CD4-positive, CD25-positive, alpha-beta regulatory T cell (primary cell): ENCODE measurements around the gene MAP2. TPM values are rescaled to one million over a fixed set of nuclear protein-coding genes. Genes with fewer than 3 reads are reported as not detected.

Experiments used
- ATAC-seq, 2 donors: fragments of 150-1000 bp; cut with Tn5 transposase; one replicate each; pipeline ENCODE4 v1.10.0; 2021; ENCODE audit warnings: low read depth in 2 of 2, moderate number of reproducible peaks in 2 of 2, moderate library complexity in 1 of 2
- DNase-seq, 3 donors: peaks; one replicate each; pipeline versions ENCODE4 v3.0.0 to v3.0.0-alpha.2; 2012 to 2022; ENCODE audit warnings: mixed read lengths in 1 of 3
- H3K27ac ChIP-seq: one replicate; pipeline ENCODE4 v1.7.0; 2013; ENCODE audit warnings: mild to moderate bottlenecking, low read length; ENCODE audit not compliant: insufficient read depth, poor library complexity, severe bottlenecking
- H3K27me3 ChIP-seq: one replicate; pipeline ENCODE4 v1.7.0; 2013; ENCODE audit warnings: low read length; ENCODE audit not compliant: control insufficient read depth, insufficient read depth
- H3K36me3 ChIP-seq: one replicate; pipeline ENCODE4 v1.7.0; 2013; ENCODE audit warnings: mild to moderate bottlenecking, low read length, moderate library complexity; ENCODE audit not compliant: control insufficient read depth, insufficient read depth
- H3K4me1 ChIP-seq: 2 replicates; pipeline ENCODE4 v1.7.0; 2013; ENCODE audit warnings: mild to moderate bottlenecking, low read length; ENCODE audit not compliant: insufficient read depth, control insufficient read depth, poor library complexity, severe bottlenecking
- H3K4me3 ChIP-seq: one replicate; pipeline ENCODE4 v1.7.0; 2013; ENCODE audit warnings: low read depth, mild to moderate bottlenecking, low read length, moderate library complexity
- H3K9me3 ChIP-seq, 2 experiments: 1 replicate in 1 of 2; 2 replicates in 1 of 2; pipeline ENCODE4 v1.7.0; 2013; ENCODE audit warnings: low read length in 2 of 2, mild to moderate bottlenecking in 1 of 2, moderate library complexity in 1 of 2; ENCODE audit not compliant: control insufficient read depth in 2 of 2
- H3K27ac Mint-ChIP-seq, 3 donors: one replicate each; pipeline ENCODE4 v1.8.0; 2020 to 2022; ENCODE audit warnings: mild to moderate bottlenecking in 3 of 3, mixed read lengths in 3 of 3, moderate library complexity in 2 of 3
- H3K27me3 Mint-ChIP-seq: one replicate; pipeline ENCODE4 v1.8.0; 2022; ENCODE audit warnings: mild to moderate bottlenecking, mixed read lengths
- H3K36me3 Mint-ChIP-seq: one replicate; pipeline ENCODE4 v1.8.0; 2020; ENCODE audit warnings: mixed read lengths
- H3K4me1 Mint-ChIP-seq, 4 donors: one replicate each; pipeline ENCODE4 v1.8.0; 2020 to 2022; ENCODE audit warnings: mixed read lengths in 4 of 4, mild to moderate bottlenecking in 1 of 4
- H3K4me3 Mint-ChIP-seq, 4 donors: one replicate each; pipeline ENCODE4 v1.8.0; 2020 to 2022; ENCODE audit warnings: mild to moderate bottlenecking in 4 of 4, mixed read lengths in 4 of 4, moderate library complexity in 3 of 4
- H3K9me3 Mint-ChIP-seq, 7 donors: one replicate each; pipeline ENCODE4 v1.8.0; 2020 to 2022; ENCODE audit warnings: mixed read lengths in 7 of 7, mild to moderate bottlenecking in 3 of 7, moderate library complexity in 2 of 7
- polyA plus RNA-seq, 4 donors: library from polyadenylated mRNA; unstranded; fragments of 300-500 nt; fragmentation: Illumina TruSeq; gene quantifications; one replicate each; pipeline ENCODE4 v1.2.3, GENCODE V29; 2021
- total RNA-seq: library from RNA; stranded (reverse); gene quantifications from one replicate; pipeline ENCODE4 v1.2.3, GENCODE V29; 2022

MAP2 gene
- total and polyA plus RNA-seq, 5 donors from 2014 or later: 0.16 to 1.1 TPM; not detected in 3

GRCh38 chr2:209644842-209645241, 221.0 kb downstream of the MAP2 start:
- Mint-ChIP-seq H3K9me3 (peaks cover 0 to 1% (median 0%) of the 10 kb centered on the region in 7 donors), H3K4me3 (no peak overlapping the region), H3K27me3 (no peaks in the 10 kb centered on the region), H3K4me1 (no peaks in the 10 kb centered on the region), H3K27ac (no peak overlapping the region), H3K36me3 (no peaks in the 10 kb centered on the region)
- Histone ChIP-seq H3K27me3 (no peaks in the 10 kb centered on the region), H3K4me1 (no peaks in the 10 kb centered on the region), H3K27ac (no peak overlapping the region), H3K9me3 (no peaks in the 10 kb centered on the region), H3K4me3 (no peak overlapping the region), H3K36me3 (no peaks in the 10 kb centered on the region)
- no peak for ATAC-seq
- DNase-seq: no peak

DNA sequence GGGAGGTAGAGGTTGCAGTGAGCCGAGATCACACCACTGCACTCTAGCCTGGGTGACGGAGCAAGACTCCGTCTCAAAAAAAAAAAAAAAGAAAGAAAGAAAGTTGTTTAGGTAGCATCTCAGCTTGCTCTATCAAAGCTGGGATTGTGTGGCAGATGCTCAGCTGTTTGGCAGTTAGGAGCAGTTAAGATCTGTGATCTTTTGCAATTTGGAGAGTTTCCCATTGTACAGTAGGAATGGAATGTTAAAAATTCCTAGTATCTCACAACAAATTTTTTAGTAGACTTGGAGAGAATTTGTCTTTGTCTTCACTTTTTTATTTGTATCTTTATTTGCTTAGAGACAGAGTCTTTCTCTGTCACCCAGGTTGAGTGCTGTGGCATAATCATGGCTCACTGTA, 224.9 kb downstream of the MAP2 start:
- Histone ChIP-seq H3K27ac (no peak overlapping the region), H3K27me3 (no peaks in the 10 kb centered on the region), H3K36me3 (no peaks in the 10 kb centered on the region), H3K4me1 (no peaks in the 10 kb centered on the region), H3K4me3 (no peak overlapping the region), H3K9me3 (no peaks in the 10 kb centered on the region)
- Mint-ChIP-seq H3K27ac (no peak overlapping the region), H3K4me1 (no peaks in the 10 kb centered on the region), H3K9me3 (peaks cover 0 to 1% (median 0%) of the 10 kb centered on the region in 7 donors), H3K4me3 (no peak overlapping the region), H3K27me3 (no peaks in the 10 kb centered on the region), H3K36me3 (no peaks in the 10 kb centered on the region)
- ATAC-seq (no peak), DNase-seq (no peak)

GRCh38 chr2:209653134-209653533, 229.3 kb downstream of the MAP2 start:
- DNase-seq: no peak

DNA sequence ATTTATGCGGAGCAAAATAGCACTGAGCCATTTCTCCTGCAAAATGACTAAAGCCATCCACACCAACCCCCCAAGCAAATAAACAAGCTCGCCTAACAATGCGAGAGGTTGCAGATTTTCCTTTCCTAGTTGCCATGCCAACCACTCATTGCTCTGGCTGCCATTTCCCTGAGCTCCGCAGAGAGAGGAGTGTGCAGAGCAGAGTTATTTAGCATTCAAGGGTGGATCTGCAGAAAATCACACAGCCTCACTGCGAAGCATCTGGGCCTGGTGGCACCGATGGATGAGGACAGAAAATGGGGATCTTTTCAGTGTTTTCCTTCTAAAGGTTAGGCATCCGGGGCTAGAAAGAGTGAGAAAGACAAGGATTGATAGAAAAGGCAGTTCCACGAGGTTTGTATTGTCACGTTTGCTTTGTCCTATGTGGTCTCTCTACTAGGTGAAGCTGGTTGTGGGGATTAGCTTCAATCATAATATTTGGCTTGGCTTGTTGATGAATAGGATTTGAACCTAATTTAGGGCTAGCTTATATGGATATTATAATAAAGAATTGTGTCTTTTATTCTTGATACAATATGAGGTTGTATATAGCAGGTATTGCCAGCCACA, 237.5 kb downstream of the MAP2 start:
- Mint-ChIP-seq H3K27me3 (no peaks in the 10 kb centered on the region), H3K4me3 (no peak overlapping the region), H3K9me3 (peaks cover 0 to 7% (median 3%) of the 10 kb centered on the region in 7 donors), H3K27ac (no peak overlapping the region), H3K36me3 (no peaks in the 10 kb centered on the region), H3K4me1 (no peaks in the 10 kb centered on the region)
- Histone ChIP-seq H3K27ac (no peak overlapping the region), H3K9me3 (no peaks in the 10 kb centered on the region), H3K4me3 (no peak overlapping the region), H3K27me3 (no peaks in the 10 kb centered on the region), H3K36me3 (no peaks in the 10 kb centered on the region), H3K4me1 (no peaks in the 10 kb centered on the region)
- ATAC-seq: no peak
- no peak for DNase-seq

More at GRCh38 chr2:209653134-209653533, 229.3 kb downstream of the MAP2 start:
- Mint-ChIP-seq H3K4me3 (no peak overlapping the region), H3K36me3 (no peaks in the 10 kb centered on the region), H3K27me3 (no peaks in the 10 kb centered on the region), H3K9me3 (peaks cover 0 to 7% (median 0%) of the 10 kb centered on the region in 7 donors), H3K27ac (no peak overlapping the region), H3K4me1 (no peaks in the 10 kb centered on the region)
- Histone ChIP-seq H3K4me1 (no peaks in the 10 kb centered on the region), H3K36me3 (no peaks in the 10 kb centered on the region), H3K27me3 (no peaks in the 10 kb centered on the region), H3K9me3 (no peaks in the 10 kb centered on the region), H3K27ac (no peak overlapping the region), H3K4me3 (no peak overlapping the region)
- ATAC-seq: no peak

DNA sequence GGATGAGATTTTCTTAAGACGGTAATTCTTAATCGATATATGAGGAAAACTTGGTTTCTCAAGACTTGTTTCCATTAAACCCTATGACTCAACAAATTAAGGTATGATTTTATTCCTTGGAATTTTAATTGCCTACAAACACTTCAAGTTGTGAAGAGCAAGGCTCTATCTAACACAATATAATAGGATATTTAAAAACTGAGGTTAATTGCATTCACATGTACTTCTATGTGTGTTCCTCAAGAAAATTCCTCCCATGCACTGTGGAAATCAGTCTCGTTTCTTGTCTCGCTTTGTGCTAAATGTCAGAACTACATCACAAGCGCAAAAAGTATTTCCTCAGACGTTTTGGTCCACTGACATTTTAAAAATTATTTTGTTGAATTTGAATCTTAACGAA, 238.2 kb downstream of the MAP2 start:
- DNase-seq: no peak
- Mint-ChIP-seq H3K27ac (no peak overlapping the region), H3K27me3 (no peaks in the 10 kb centered on the region), H3K36me3 (no peaks in the 10 kb centered on the region), H3K9me3 (peaks cover 0 to 6% (median 3%) of the 10 kb centered on the region in 7 donors), H3K4me3 (no peak overlapping the region), H3K4me1 (no peaks in the 10 kb centered on the region)
- no peaks in the 10 kb centered on the region for H3K4me1 ChIP-seq
- ATAC-seq: no peak
- no peak overlapping the region for H3K27ac ChIP-seq
- H3K9me3 ChIP-seq: no peaks in the 10 kb centered on the region
- no peaks in the 10 kb centered on the region for H3K27me3 ChIP-seq
- H3K4me3 ChIP-seq: no peak overlapping the region
- no peaks in the 10 kb centered on the region for H3K36me3 ChIP-seq

GRCh38 chr2:209663139-209663538, 239.3 kb downstream of the MAP2 start:
- Mint-ChIP-seq H3K27me3 (no peaks in the 10 kb centered on the region), H3K27ac (no peak overlapping the region), H3K9me3 (peaks cover 0 to 6% (median 2%) of the 10 kb centered on the region in 7 donors), H3K4me1 (no peaks in the 10 kb centered on the region), H3K36me3 (no peaks in the 10 kb centered on the region), H3K4me3 (no peak overlapping the region)
- Histone ChIP-seq H3K4me3 (no peak overlapping the region), H3K36me3 (no peaks in the 10 kb centered on the region), H3K9me3 (no peaks in the 10 kb centered on the region), H3K27ac (no peak overlapping the region), H3K27me3 (no peaks in the 10 kb centered on the region), H3K4me1 (no peaks in the 10 kb centered on the region)
- ATAC-seq: no peak
- DNase-seq: no peak

DNA sequence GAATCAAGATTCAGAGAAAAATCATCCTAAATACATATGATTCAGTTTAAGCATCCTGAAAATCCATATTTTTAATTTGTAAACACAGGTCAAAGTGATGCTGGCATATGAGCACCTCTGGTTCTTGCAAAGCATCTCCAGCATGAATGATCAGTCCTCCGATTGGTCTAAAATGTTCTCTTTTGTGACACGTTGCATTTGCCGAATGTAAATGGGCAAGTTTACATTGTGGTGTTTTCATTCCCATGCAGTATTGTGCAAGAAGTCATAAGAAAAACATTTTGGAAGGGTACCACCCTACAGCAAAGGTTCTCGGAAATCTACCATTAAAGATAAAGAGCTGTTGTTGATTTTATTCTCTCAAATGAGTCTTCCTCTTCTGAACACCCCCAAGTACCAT, 239.8 kb downstream of the MAP2 start:
- no peaks in the 10 kb centered on the region for H3K27me3 Mint-ChIP-seq
- DNase-seq (no peak), ATAC-seq (no peak)
- Histone ChIP-seq H3K27ac (no peak overlapping the region), H3K4me1 (no peaks in the 10 kb centered on the region), H3K9me3 (no peaks in the 10 kb centered on the region), H3K27me3 (no peaks in the 10 kb centered on the region), H3K36me3 (no peaks in the 10 kb centered on the region), H3K4me3 (no peak overlapping the region)
- no peaks in the 10 kb centered on the region for H3K36me3 Mint-ChIP-seq
- H3K4me1 Mint-ChIP-seq: no peaks in the 10 kb centered on the region
- no peak overlapping the region for H3K4me3 Mint-ChIP-seq
- H3K9me3 Mint-ChIP-seq: peaks cover 0 to 6% (median 2%) of the 10 kb centered on the region in 7 donors
- H3K27ac Mint-ChIP-seq: no peak overlapping the region

- Histone ChIP-seq H3K36me3 (no peaks in the 10 kb centered on the region), H3K4me3 (no peak overlapping the region), H3K9me3 (no peaks in the 10 kb centered on the region), H3K27ac (no peak overlapping the region), H3K27me3 (no peaks in the 10 kb centered on the region), H3K4me1 (no peaks in the 10 kb centered on the region)
- ATAC-seq (no peak), DNase-seq (no peak)
- Mint-ChIP-seq H3K27me3 (no peaks in the 10 kb centered on the region), H3K27ac (no peak overlapping the region), H3K4me3 (no peak overlapping the region), H3K4me1 (no peaks in the 10 kb centered on the region), H3K9me3 (peaks cover 0 to 4% (median 2%) of the 10 kb centered on the region in 7 donors), H3K36me3 (no peaks in the 10 kb centered on the region)
These were observed 242.4 kb downstream of the MAP2 start for GRCh38 chr2:209666296-209666695.
